RKO (cell line): ENCODE results near the gene PLSCR3.

Experiments used
- DNase-seq: peaks from one replicate; pipeline ENCODE4 v3.0.0-alpha.2; 2016; ENCODE audit warnings: low spot score

Gene PLSCR3

GRCh38 chr17:7426203-7426863, 32.0 kb upstream of the PLSCR3 start:
- no peak for DNase-seq

GRCh38 chr17:7425756-7426155, 31.4 kb upstream of the PLSCR3 start:
- no peak for DNase-seq

- no peak for DNase-seq
Observed at GRCh38 chr17:7425316-7425715, 31.0 kb upstream of the PLSCR3 start, which contains the start of gene SPEM2. TSS of gene SPEM2 (plus strand) at chr17:7425616. CDS start at chr17:7425689, 73 bp downstream.

- no peak for DNase-seq
Observed at GRCh38 chr17:7423679-7424078, 29.4 kb upstream of the PLSCR3 start.

- DNase-seq: no peak
Observed at GRCh38 chr17:7421186-7421585, 26.9 kb upstream of the PLSCR3 start.

- DNase-seq: no peak
Observed at GRCh38 chr17:7419819-7420610, 25.7 kb upstream of the PLSCR3 start, which contains the start of gene SPEM1. TSS of gene SPEM1 (plus strand) at chr17:7420324. CDS start at chr17:7420385, 61 bp downstream.

- DNase-seq: no peak
Observed at GRCh38 chr17:7418472-7419152, 24.3 kb upstream of the PLSCR3 start.

- DNase-seq: no peak
Observed at GRCh38 chr17:7417056-7417655, 22.8 kb upstream of the PLSCR3 start.

GRCh38 chr17:7416323-7416722, 22.0 kb upstream of the PLSCR3 start:
- DNase-seq: no peak

GRCh38 chr17:7415784-7416183, 21.5 kb upstream of the PLSCR3 start:
- no peak for DNase-seq

- no peak for DNase-seq
Observed at GRCh38 chr17:7414837-7415236, 20.5 kb upstream of the PLSCR3 start.

- DNase-seq: no peak
Observed at GRCh38 chr17:7413346-7413985, 19.1 kb upstream of the PLSCR3 start.

- DNase-seq: no peak
Observed at GRCh38 chr17:7411427-7411750, 17.1 kb upstream of the PLSCR3 start.

GRCh38 chr17:7410634-7411426, 16.5 kb upstream of the PLSCR3 start:
- no peak for DNase-seq

GRCh38 chr17:7409716-7410115, 15.4 kb upstream of the PLSCR3 start:
- DNase-seq: no peak

GRCh38 chr17:7408863-7409262, 14.5 kb upstream of the PLSCR3 start:
- DNase-seq: no peak

- DNase-seq: no peak
Observed at GRCh38 chr17:7408252-7408727, 14.0 kb upstream of the PLSCR3 start.

GRCh38 chr17:7407485-7408251, 13.3 kb upstream of the PLSCR3 start, which contains the start of gene NLGN2:
TSS of gene NLGN2 (plus strand) at chr17:7407845. CDS start at chr17:7408256, 411 bp downstream.
- DNase-seq: no peak

GRCh38 chr17:7407082-7407481, 12.8 kb upstream of the PLSCR3 start:
- no peak for DNase-seq

GRCh38 chr17:7406235-7406825, 12.0 kb upstream of the PLSCR3 start:
- no peak for DNase-seq
